HepG2 (cell line): Measurements from ENCODE around the gene TLE1. TPM values are rescaled to one million over a fixed set of nuclear protein-coding genes. Genes with fewer than 3 reads are reported as not detected.

ENCODE experiments used
- BRD4 ChIP-seq: sonication (generic); formaldehyde crosslinking; IDR thresholded peaks from 2 replicates; pipeline ENCODE4 v1.4.0; 2020; ENCODE audit warnings: missing genetic modification reagents
- BRF2 ChIP-seq: sonication (generic); formaldehyde crosslinking; IDR thresholded peaks from 2 replicates; pipeline ENCODE4 v1.8.1; 2022; ENCODE audit warnings: mild to moderate bottlenecking, missing genetic modification reagents
- CEBPG ChIP-seq: IDR thresholded peaks from 2 replicates; pipeline ENCODE4 v1.6.1; 2016
- CEBPZ ChIP-seq: IDR thresholded peaks from 2 replicates; pipeline ENCODE4 v1.6.1; 2012; ENCODE audit warnings: low read length, improper control_type of control experiment
- CREB1 ChIP-seq, 2 experiments: fragments of 450-650 bp in 1 of 2; IDR thresholded peaks; 2 replicates each; pipeline ENCODE4 v1.6.1; 2016 to 2017; ENCODE audit warnings: control low read depth in 1 of 2, mild to moderate bottlenecking in 1 of 2, missing compliant biosample characterization in 1 of 2, missing genetic modification characterization in 1 of 2
- ETV5 ChIP-seq: IDR thresholded peaks from 2 replicates; pipeline ENCODE4 v1.6.1; 2018; ENCODE audit warnings: missing biosample characterization, missing genetic modification reagents, inconsistent platforms, borderline replicate concordance
- FOSL2 ChIP-seq: sonication (generic); formaldehyde crosslinking; IDR thresholded peaks from 2 replicates; pipeline ENCODE4 v1.4.0; 2020; ENCODE audit warnings: missing genetic modification reagents
- GTF3A ChIP-seq: sonication (generic); formaldehyde crosslinking; conservative IDR thresholded peaks from 2 replicates; pipeline ENCODE4 v1.4.0; 2020; ENCODE audit warnings: mild to moderate bottlenecking, missing genetic modification reagents
- HCFC1 ChIP-seq: fragments of 150-350 bp; IDR thresholded peaks from 2 replicates; pipeline ENCODE4 v1.6.1; 2014; ENCODE audit warnings: low read depth, low read length
- MED8 ChIP-seq: sonication (generic); formaldehyde crosslinking; IDR thresholded peaks from 2 replicates; pipeline ENCODE4 v1.8.1; 2023; ENCODE audit warnings: mild to moderate bottlenecking, missing genetic modification reagents; ENCODE audit not compliant: insufficient replicate concordance
- MTF2 ChIP-seq: sonication (generic); formaldehyde crosslinking; IDR thresholded peaks from 2 replicates; pipeline ENCODE4 v1.5.0; 2020; ENCODE audit warnings: missing genetic modification reagents, borderline replicate concordance
- NFE2L2 ChIP-seq: fragments of 150-350 bp; IDR thresholded peaks from 2 replicates; pipeline ENCODE4 v1.6.1; 2014; ENCODE audit warnings: low read length
- RBFOX2 ChIP-seq: fragments of 200-400 bp; formaldehyde crosslinking; IDR thresholded peaks from 2 replicates; pipeline ENCODE4 v1.6.1; 2017; ENCODE audit warnings: low read depth, mild to moderate bottlenecking, low read length
- SMYD3 ChIP-seq: sonication (generic); formaldehyde crosslinking; IDR thresholded peaks from 2 replicates; pipeline ENCODE4 v1.8.1; 2023; ENCODE audit warnings: mild to moderate bottlenecking, missing genetic modification reagents
- SNRNP70 ChIP-seq: fragments of 200-400 bp; formaldehyde crosslinking; IDR thresholded peaks from 2 replicates; pipeline ENCODE4 v1.6.1; 2017; ENCODE audit warnings: mild to moderate bottlenecking, low read depth, low read length, moderate library complexity
- YY1 ChIP-seq: IDR thresholded peaks from 2 replicates; pipeline ENCODE4 v1.6.1; 2011; ENCODE audit warnings: low read length, low read depth, moderate library complexity, mild to moderate bottlenecking; ENCODE audit not compliant: insufficient read depth, insufficient replicate concordance
- ZNF143 ChIP-seq: sonication (generic); formaldehyde crosslinking; IDR thresholded peaks from 2 replicates; pipeline ENCODE4 v1.4.0; 2020; ENCODE audit warnings: missing genetic modification reagents
- ZNF576 ChIP-seq: sonication (generic); formaldehyde crosslinking; IDR thresholded peaks from 2 replicates; pipeline ENCODE4 v1.4.0; 2020; ENCODE audit warnings: mild to moderate bottlenecking, missing genetic modification reagents
- ZNF580 ChIP-seq: IDR thresholded peaks from 2 replicates; pipeline ENCODE4 v1.6.1; 2016; ENCODE audit warnings: low read depth, borderline replicate concordance
- ZNF652 ChIP-seq: IDR thresholded peaks from 2 replicates; pipeline ENCODE4 v1.6.1; 2016; ENCODE audit warnings: low read depth, borderline replicate concordance
- ZNF710 ChIP-seq: sonication (generic); formaldehyde crosslinking; IDR thresholded peaks from 2 replicates; pipeline ENCODE4 v1.5.0; 2020; ENCODE audit warnings: mild to moderate bottlenecking, missing genetic modification reagents, borderline replicate concordance
- ZNF75D ChIP-seq: sonication (generic); formaldehyde crosslinking; IDR thresholded peaks from 2 replicates; pipeline ENCODE4 v1.8.1; 2023; ENCODE audit warnings: missing genetic modification reagents, mild to moderate bottlenecking, borderline replicate concordance
- ZSCAN21 ChIP-seq: sonication (generic); formaldehyde crosslinking; IDR thresholded peaks from 2 replicates; pipeline ENCODE4 v1.8.0; 2022; ENCODE audit warnings: mild to moderate bottlenecking, missing genetic modification reagents, moderate library complexity, borderline replicate concordance
- polyA plus RNA-seq, 8 experiments: library from polyadenylated mRNA; depleted of rRNA in 3 of 8; stranded (reverse) in 7 of 8; unstranded in 1 of 8; fragments of >200 nt; fragmentation: Illumina TruSeq in 4 of 8; extraction: Trizol in 4 of 8; gene quantifications; 2 replicates each; pipeline versions ENCODE4 v1.2.1 to v1.2.3, GENCODE V29; 2011 to 2016; ENCODE audit warnings: low read depth in 4 of 8, missing spikeins in 1 of 8, mixed read lengths in 1 of 8; ENCODE audit not compliant: insufficient read depth in 1 of 8
- total RNA-seq, 5 experiments: library from RNA; depleted of rRNA; stranded (reverse); fragments of >200 nt; fragmentation: Illumina TruSeq; extraction: Trizol; gene quantifications; 2 replicates each; pipeline ENCODE4 v1.2.3, GENCODE V29; 2016; ENCODE audit warnings: low read depth in 1 of 5

Gene TLE1
- total and polyA plus RNA-seq, 2 of the 13 experiments (the other 11 are each of a cell fraction or from before 2014, with no cell fraction given): 35.9 to 109 TPM

GRCh38 chr9:81686614-81687520, 2.5 kb downstream of the TLE1 start (continued):
- TF ChIP-seq RBFOX2: peak; percentile 88
- TF ChIP-seq ZNF143 (CRISPR knock-in tag): no peak
- peak; percentile 92 for TF ChIP-seq CEBPG (CRISPR knock-in tag)
- peak; percentile 89 for TF ChIP-seq FOSL2 (CRISPR knock-in tag)
- TF ChIP-seq ZNF652 (CRISPR knock-in tag): peak; percentile 64; the same call in 1 of the 2 replicates
- TF ChIP-seq ZNF576: no peak
- no peak; the same call in 1 of the 2 replicates for TF ChIP-seq SMYD3 (CRISPR knock-in tag)
- TF ChIP-seq ETV5 (CRISPR knock-in tag): peak; percentile 76; the same call in 1 of the 2 replicates
- no peak for TF ChIP-seq CREB1 (IDR thresholded peaks at IDR 0.05)
- peak; percentile 93 for TF ChIP-seq CREB1 (CRISPR knock-in tag; IDR thresholded peaks at IDR 0.05)
- TF ChIP-seq BRF2: peak; percentile 88
- no peak for TF ChIP-seq BRD4 (CRISPR knock-in tag)
- no peak for TF ChIP-seq SNRNP70
- peak; percentile 100 for TF ChIP-seq ZNF710 (CRISPR knock-in tag)
- TF ChIP-seq YY1: peak; percentile 60
- TF ChIP-seq ZSCAN21 (CRISPR knock-in tag): no peak
- no peak for TF ChIP-seq CEBPZ
- no peak for TF ChIP-seq MTF2 (CRISPR knock-in tag)
- TF ChIP-seq MED8 (CRISPR knock-in tag): peak; percentile 85
- TF ChIP-seq NFE2L2: no peak
- TF ChIP-seq HCFC1: no peak
- no peak for TF ChIP-seq ZNF75D (CRISPR knock-in tag)
- peak; percentile 72 for TF ChIP-seq ZNF580 (CRISPR knock-in tag)
- peak; percentile 76; the same call in 1 of the 2 replicates for TF ChIP-seq GTF3A (CRISPR knock-in tag)
